Large intestine (tissue), 3 donors: ENCODE data around the gene CASP1. TPM values are rescaled to one million over a fixed set of nuclear protein-coding genes. Genes with fewer than 3 reads are reported as not detected.
A peak's percentile ranks its signal among the peaks of the same experiment; 100 is the strongest.
"Not testable (repeated sequence)": the region's sequence is repeated elsewhere in the genome, so short reads cannot be mapped to it uniquely, and the experiment has no call there.

ENCODE experiments used
- DNase-seq, 2 donors: peaks; one replicate each; pipeline versions ENCODE4 v3.0.0 to v3.0.0-alpha.2; 2013
- H3K27ac ChIP-seq: one replicate; pipeline ENCODE4 v1.5.1; 2013; ENCODE audit warnings: low read length
- H3K27me3 ChIP-seq: 2 replicates; pipeline ENCODE4 v1.6.1; 2013; ENCODE audit warnings: low read length; ENCODE audit not compliant: control insufficient read depth, insufficient read depth
- H3K36me3 ChIP-seq: 2 replicates; pipeline ENCODE4 v1.6.1; 2013; ENCODE audit warnings: low read length; ENCODE audit not compliant: control insufficient read depth, insufficient read depth
- H3K4me1 ChIP-seq: one replicate; pipeline ENCODE4 v1.6.1; 2013; ENCODE audit warnings: low read length; ENCODE audit not compliant: control insufficient read depth, insufficient read depth
- H3K4me3 ChIP-seq: one replicate; pipeline ENCODE4 v1.5.1; 2013; ENCODE audit warnings: low read length
- H3K9me3 ChIP-seq: one replicate; pipeline ENCODE4 v1.6.1; 2013; ENCODE audit warnings: mild to moderate bottlenecking, low read depth, low read length, moderate library complexity; ENCODE audit not compliant: control insufficient read depth
- WGBS: methylation state at CpG from one replicate; pipeline ENCODE4 v1.1.5; 2013; ENCODE audit warnings: low lambda C conversion rate; ENCODE audit not compliant: insufficient coverage; 5-methylcytosine and 5-hydroxymethylcytosine counted together
- polyA plus RNA-seq: library from polyadenylated mRNA; unstranded; fragments of 120-200 nt; gene quantifications from one replicate; pipeline ENCODE4 v1.2.1, GENCODE V29; 2013

CASP1 gene
- polyA plus RNA-seq, 1 donor, result 135 TPM

- 91% methylated on average over 4 of the region's 4 CpGs for WGBS
- H3K36me3 ChIP-seq, result no peaks in the 10 kb centered on the region
- DNase-seq, result peak in 1 of 2 donors; percentile 6
Observed at GRCh38 chr11:105071089-105071732, 36.3 kb upstream of the CASP1 start.

GRCh38 chr11:105070306-105070705 is 35.4 kb upstream of the CASP1 start:
- WGBS, result no CpG with 5 or more reads among the region's 4 CpGs
- no peak overlapping the region for H3K27ac ChIP-seq

More at GRCh38 chr11:105071089-105071732, 36.3 kb upstream of the CASP1 start:
- no peaks in the 10 kb centered on the region for H3K9me3 ChIP-seq
- no peak overlapping the region for H3K27ac ChIP-seq
- H3K4me3 ChIP-seq, result no peak overlapping the region
- no peaks in the 10 kb centered on the region for H3K4me1 ChIP-seq
- no peaks in the 10 kb centered on the region for H3K27me3 ChIP-seq

DNA sequence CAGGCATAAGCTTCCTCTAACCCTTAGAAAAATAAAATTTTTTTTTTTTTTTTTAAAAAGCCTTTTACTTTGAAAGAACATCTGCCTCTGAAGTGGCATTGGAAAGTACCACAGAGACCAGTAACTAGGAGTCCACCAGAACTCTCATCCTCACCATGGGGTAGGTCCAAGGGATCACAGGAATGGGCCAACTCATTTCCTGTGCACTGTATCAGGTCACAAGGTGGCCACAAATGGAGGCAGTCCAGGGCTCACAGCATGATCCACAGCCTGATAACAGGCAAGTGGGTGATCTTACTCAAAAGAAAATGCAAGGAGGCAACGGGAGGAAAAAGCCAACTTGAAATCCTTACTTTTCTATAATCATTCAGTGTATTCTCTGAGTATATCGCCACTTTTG is 34.8 kb upstream of the CASP1 start:
- H3K4me1 ChIP-seq, H3K27me3 ChIP-seq, H3K4me3 ChIP-seq, H3K9me3 ChIP-seq, H3K36me3 ChIP-seq, H3K27ac ChIP-seq, DNase-seq: not testable (repeated sequence)
- no CpG with 5 or more reads among the region's 2 CpGs for WGBS

More at GRCh38 chr11:105070306-105070705, 35.4 kb upstream of the CASP1 start:
- no peaks in the 10 kb centered on the region for H3K9me3 ChIP-seq
- no peaks in the 10 kb centered on the region for H3K4me1 ChIP-seq
- H3K36me3 ChIP-seq, result no peaks in the 10 kb centered on the region
- no peaks in the 10 kb centered on the region for H3K27me3 ChIP-seq
- no peak for DNase-seq
- no peak overlapping the region for H3K4me3 ChIP-seq

DNA sequence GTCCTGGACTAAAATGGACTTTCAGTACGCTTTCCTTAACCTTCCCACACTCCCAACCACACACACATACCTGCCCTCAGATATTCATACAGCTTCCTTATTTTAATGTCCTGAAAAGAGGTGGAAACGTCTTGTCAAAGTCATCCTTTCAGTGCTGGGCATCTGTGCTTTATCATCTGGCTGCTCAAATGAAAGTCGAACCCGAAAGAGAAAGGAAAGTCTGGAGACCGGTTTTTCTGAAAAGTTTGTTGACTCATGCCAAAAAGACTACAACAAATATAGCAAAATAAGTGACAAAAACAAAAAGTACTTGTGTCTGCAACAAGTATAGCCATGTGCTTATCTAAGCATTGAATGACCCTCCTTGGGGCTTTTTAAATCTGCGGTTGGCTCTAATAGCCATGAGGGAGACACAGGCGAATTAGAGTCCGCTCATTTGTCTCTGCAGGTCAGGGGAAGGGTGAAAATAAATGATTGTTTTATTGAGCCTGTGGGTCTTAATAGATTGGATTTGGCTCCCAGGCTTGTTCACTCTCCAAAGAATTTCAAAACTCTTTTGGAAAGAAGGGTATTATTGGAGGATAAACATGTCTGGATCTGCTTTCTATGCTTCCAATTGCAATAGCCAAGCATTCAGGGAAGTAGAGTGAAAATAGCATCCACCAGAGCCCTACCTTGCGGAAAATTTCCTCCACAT is 28.4 kb upstream of the CASP1 start:
- H3K27me3 ChIP-seq, H3K36me3 ChIP-seq, H3K9me3 ChIP-seq, H3K4me1 ChIP-seq, H3K27ac ChIP-seq, H3K4me3 ChIP-seq, DNase-seq: not testable (repeated sequence)
- WGBS, result 86% methylated on average over 4 of the region's 9 CpGs

DNA sequence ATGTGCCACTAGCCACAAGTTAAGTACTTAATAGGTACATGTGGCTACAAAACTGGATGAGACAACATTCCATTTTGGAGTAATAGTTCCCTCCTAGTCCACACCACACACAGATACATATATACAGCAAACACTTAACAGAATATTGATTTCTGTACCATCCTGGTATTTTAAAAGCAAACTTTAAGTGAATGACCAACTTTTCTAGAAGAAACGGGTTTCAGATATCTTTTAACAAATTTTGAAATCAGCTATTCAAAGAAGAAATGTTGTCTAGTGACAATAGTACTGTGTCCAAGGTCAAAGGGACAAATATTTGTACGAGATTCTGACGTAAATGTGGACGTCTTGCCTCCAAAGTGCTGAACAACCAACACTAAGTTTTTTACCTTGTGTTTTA is 22.5 kb upstream of the CASP1 start:
- H3K27me3 ChIP-seq, result no peaks in the 10 kb centered on the region
- DNase-seq, result no peak
- H3K4me1 ChIP-seq, result no peaks in the 10 kb centered on the region
- no peaks in the 10 kb centered on the region for H3K9me3 ChIP-seq
- no peak overlapping the region for H3K4me3 ChIP-seq
- H3K36me3 ChIP-seq, result no peaks in the 10 kb centered on the region
- H3K27ac ChIP-seq, result no peak overlapping the region
- 86% methylated on average over 1 of the region's 4 CpGs for WGBS

GRCh38 chr11:105056446-105056845 is 21.5 kb upstream of the CASP1 start:
- no peak for DNase-seq
- Histone ChIP-seq H3K27me3 (no peaks in the 10 kb centered on the region), H3K4me1 (no peaks in the 10 kb centered on the region), H3K4me3 (no peak overlapping the region), H3K27ac (no peak overlapping the region), H3K36me3 (no peaks in the 10 kb centered on the region), H3K9me3 (no peaks in the 10 kb centered on the region)
- WGBS, result no CpG with 5 or more reads among the region's 1 CpG

DNA sequence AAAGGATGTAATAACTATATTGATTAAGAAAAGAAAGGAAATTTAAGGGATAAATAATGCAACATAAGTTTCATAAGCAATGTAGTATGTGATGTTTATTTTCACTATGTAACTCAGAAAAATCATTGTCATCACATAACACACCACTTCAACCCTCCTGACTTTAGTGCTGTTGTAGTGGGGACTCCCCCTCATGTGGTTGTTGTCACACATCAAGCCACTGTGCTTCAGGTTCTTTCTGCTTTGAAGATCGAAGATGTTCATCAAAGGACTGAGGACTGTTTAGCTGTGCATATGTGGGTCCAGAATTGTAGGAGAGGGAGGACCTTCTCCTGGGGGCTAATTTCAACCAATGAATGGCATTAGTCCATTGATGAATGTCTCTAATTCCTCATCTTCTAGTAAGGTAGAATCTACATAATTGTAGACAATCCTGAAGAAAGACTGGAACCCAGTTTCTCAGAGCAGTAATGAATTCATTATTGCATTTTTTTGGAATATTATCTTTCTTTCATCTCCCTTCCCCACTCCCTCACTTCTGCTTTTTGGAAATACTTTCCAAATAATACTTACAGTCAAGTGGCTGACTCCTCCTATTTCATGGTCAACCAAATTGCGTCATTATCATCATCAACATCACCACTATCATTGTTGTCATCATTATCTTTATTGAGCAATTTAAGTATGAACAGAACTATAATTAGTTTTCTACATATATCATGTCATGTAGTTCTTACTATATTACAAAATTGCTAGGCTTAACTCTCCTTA is 20.0 kb upstream of the CASP1 start:
- 0% methylated on average over 1 of the region's 2 CpGs for WGBS
- DNase-seq, result no peak
- H3K4me1 ChIP-seq, result no peaks in the 10 kb centered on the region

DNA sequence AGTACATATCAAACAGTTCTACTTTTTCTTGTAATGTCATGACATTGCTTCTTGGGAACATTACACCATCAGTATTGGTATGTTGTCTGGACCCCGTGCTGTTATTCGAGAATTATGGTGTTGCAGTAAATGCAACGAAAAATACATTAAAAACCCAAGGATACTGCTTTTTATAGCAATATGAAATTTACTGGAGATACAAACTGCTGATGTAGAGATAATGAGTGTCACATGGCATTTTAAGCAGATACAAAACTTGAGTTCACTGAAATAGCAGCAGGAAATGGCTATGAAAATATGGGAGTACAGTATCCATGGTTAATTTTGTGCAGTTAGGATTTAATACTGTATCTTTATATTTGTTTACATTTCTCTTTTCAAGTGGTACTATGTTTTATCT is 17.5 kb upstream of the CASP1 start:
- no peak overlapping the region for H3K4me3 ChIP-seq
- H3K27ac ChIP-seq, result no peak overlapping the region
- no peaks in the 10 kb centered on the region for H3K4me1 ChIP-seq
- no peaks in the 10 kb centered on the region for H3K27me3 ChIP-seq
- H3K9me3 ChIP-seq, result no peaks in the 10 kb centered on the region
- DNase-seq, result no peak
- H3K36me3 ChIP-seq, result no peaks in the 10 kb centered on the region
- WGBS, result no CpG with 5 or more reads among the region's 3 CpGs

More for the DNA sequence above, 20.0 kb upstream of the CASP1 start:
- Histone ChIP-seq H3K36me3 (no peaks in the 10 kb centered on the region), H3K27ac (no peak overlapping the region), H3K4me3 (no peak overlapping the region), H3K9me3 (no peaks in the 10 kb centered on the region), H3K27me3 (no peaks in the 10 kb centered on the region)

GRCh38 chr11:105051559-105051958 is 16.6 kb upstream of the CASP1 start:
- no CpG with 5 or more reads among the region's 2 CpGs for WGBS
- no peaks in the 10 kb centered on the region for H3K9me3 ChIP-seq
- no peaks in the 10 kb centered on the region for H3K27me3 ChIP-seq
- no peak overlapping the region for H3K4me3 ChIP-seq
- H3K4me1 ChIP-seq, result no peaks in the 10 kb centered on the region
- no peak overlapping the region for H3K27ac ChIP-seq
- no peak for DNase-seq
- no peaks in the 10 kb centered on the region for H3K36me3 ChIP-seq

DNA sequence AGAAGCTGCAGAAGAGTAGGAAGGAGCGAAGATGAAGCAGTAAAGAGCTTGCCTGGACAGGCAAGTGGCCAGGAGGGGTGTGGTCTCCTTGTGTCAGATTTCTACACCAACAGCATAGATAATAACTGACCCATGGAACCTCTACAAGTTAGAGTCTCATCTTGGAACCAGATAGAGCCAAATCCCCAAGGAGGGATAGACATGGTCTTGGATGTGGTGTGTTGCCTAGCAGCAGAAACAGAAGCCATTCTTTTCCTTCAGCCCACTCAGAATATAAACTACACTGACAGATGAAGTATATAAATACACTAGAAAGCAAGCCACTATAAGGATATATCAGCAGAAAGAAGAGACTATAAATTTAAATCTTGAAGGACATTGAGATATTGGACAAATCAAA is 14.5 kb upstream of the CASP1 start:
- Histone ChIP-seq H3K27ac (no peak overlapping the region), H3K4me1 (no peaks in the 10 kb centered on the region), H3K9me3 (no peaks in the 10 kb centered on the region), H3K4me3 (no peak overlapping the region), H3K27me3 (no peaks in the 10 kb centered on the region), H3K36me3 (no peaks in the 10 kb centered on the region)
- no peak for DNase-seq
- WGBS, result no CpG with 5 or more reads among the region's 1 CpG
